HEK293T (cell line): Measurements from ENCODE around the gene RASD2.

ENCODE experiments used
- ARNT ChIP-seq: fragments of 450-650 bp; IDR thresholded peaks from 2 replicates; pipeline ENCODE4 v1.6.1; 2017; ENCODE audit warnings: mild to moderate bottlenecking
- BHLHE40 ChIP-seq: fragments of 450-650 bp; IDR thresholded peaks from 2 replicates; pipeline ENCODE4 v1.6.1; 2016; ENCODE audit warnings: mild to moderate bottlenecking, moderate library complexity, borderline replicate concordance
- ELF4 ChIP-seq: fragments of 450-650 bp; IDR thresholded peaks from 2 replicates; pipeline ENCODE4 v1.6.1; 2017; ENCODE audit warnings: antibody characterized with exemption
- FOXA1 ChIP-seq: fragments of 450-650 bp; IDR thresholded peaks from 2 replicates; pipeline ENCODE4 v1.6.1; 2016; ENCODE audit warnings: mild to moderate bottlenecking
- FOXK2 ChIP-seq: fragments of 450-650 bp; IDR thresholded peaks from 2 replicates; pipeline ENCODE4 v1.6.1; 2016; ENCODE audit warnings: mild to moderate bottlenecking
- L3MBTL2 ChIP-seq: fragments of 450-650 bp; conservative IDR thresholded peaks from 2 replicates; pipeline ENCODE4 v1.6.1; 2016; ENCODE audit warnings: mild to moderate bottlenecking
- LEF1 ChIP-seq: fragments of 450-650 bp; IDR thresholded peaks from 2 replicates; pipeline ENCODE4 v1.6.1; 2017; ENCODE audit warnings: mild to moderate bottlenecking, borderline replicate concordance
- SP1 ChIP-seq: fragments of 450-650 bp; IDR thresholded peaks from 2 replicates; pipeline ENCODE4 v1.6.1; 2017
- SUZ12 ChIP-seq: fragments of 450-650 bp; IDR thresholded peaks from 2 replicates; pipeline ENCODE4 v1.6.1; 2016; ENCODE audit warnings: mild to moderate bottlenecking
- TARDBP ChIP-seq: fragments of 450-650 bp; IDR thresholded peaks from 2 replicates; pipeline ENCODE4 v1.6.1; 2016
- ZNF384 ChIP-seq: fragments of 450-650 bp; IDR thresholded peaks from 2 replicates; pipeline ENCODE4 v1.6.1; 2016
- TF ChIP-seq, protein P1 (sequence below): fragments of 450-650 bp; IDR thresholded peaks from 2 replicates; pipeline ENCODE4 v1.6.1; 2016

DNA sequence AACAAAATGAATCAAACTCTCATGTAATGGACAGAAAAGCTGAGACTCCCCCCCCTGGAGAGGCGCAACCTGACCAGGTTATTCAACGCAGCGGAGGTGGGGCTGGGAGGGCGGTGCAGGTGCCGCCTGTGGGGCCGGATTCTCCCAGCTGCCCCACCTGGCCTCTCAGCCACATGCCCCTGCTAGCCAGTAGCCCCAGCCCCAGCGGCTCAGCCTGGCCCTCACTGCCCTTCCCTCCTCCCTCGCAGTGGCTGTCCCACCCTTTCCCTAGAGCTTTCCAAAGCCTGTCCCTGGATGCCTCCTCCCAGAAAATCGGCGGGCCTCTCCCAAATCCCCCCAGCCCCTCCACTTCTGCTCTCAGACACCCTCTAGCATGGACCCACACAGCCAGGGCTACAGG lies 31.2 kb upstream of the RASD2 start:
- TF ChIP-seq L3MBTL2 (no peak), ELF4 (no peak), FOXK2 (no peak), ZNF384 (no peak), TARDBP (no peak), SP1 (no peak), SUZ12 (no peak), LEF1 (no peak), FOXA1 (no peak), BHLHE40 (no peak), ARNT (no peak)
- TF ChIP-seq, protein P1, sequence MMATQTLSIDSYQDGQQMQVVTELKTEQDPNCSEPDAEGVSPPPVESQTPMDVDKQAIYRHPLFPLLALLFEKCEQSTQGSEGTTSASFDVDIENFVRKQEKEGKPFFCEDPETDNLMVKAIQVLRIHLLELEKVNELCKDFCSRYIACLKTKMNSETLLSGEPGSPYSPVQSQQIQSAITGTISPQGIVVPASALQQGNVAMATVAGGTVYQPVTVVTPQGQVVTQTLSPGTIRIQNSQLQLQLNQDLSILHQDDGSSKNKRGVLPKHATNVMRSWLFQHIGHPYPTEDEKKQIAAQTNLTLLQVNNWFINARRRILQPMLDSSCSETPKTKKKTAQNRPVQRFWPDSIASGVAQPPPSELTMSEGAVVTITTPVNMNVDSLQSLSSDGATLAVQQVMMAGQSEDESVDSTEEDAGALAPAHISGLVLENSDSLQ = no peak
